ENCODE results near the gene STAT3.

- TF ChIP-seq CTCF (conservative IDR thresholded peaks at IDR 0.05) (no peak; the same call in 1 of the 2 replicates), EZH2 (IDR thresholded peaks at IDR 0.05; ENCODE audit: low read depth) (no peak)
Observed at GRCh38 chr17:42403150-42403549, 14.9 kb upstream of the STAT3 start.

Data from PC-9 (cell line).